HCEC 1CT (cell line): ENCODE measurements around the gene ARMC9.
"Not testable (repeated sequence)": the region's sequence is repeated elsewhere in the genome, so short reads cannot be mapped to it uniquely, and the experiment has no call there.

ENCODE experiments used
- DNase-seq: peaks from one replicate; pipeline ENCODE4 v3.0.0-alpha.2; 2017

ARMC9 gene

GRCh38 chr2:231288590-231288989, 90.2 kb downstream of the ARMC9 start:
- no peak for DNase-seq

GRCh38 chr2:231290321-231291015, 92.0 kb downstream of the ARMC9 start:
- no peak for DNase-seq

GRCh38 chr2:231292472-231293134, 94.2 kb downstream of the ARMC9 start:
- DNase-seq, result no peak

GRCh38 chr2:231293163-231293562, 94.7 kb downstream of the ARMC9 start:
- no peak for DNase-seq

- DNase-seq, result no peak
Observed at GRCh38 chr2:231294116-231294515, 95.7 kb downstream of the ARMC9 start.

- DNase-seq, result no peak
Observed at GRCh38 chr2:231294571-231295362, 96.3 kb downstream of the ARMC9 start.

GRCh38 chr2:231295363-231295655, 96.9 kb downstream of the ARMC9 start:
- no peak for DNase-seq

GRCh38 chr2:231296401-231296974, 98.1 kb downstream of the ARMC9 start:
- no peak for DNase-seq

GRCh38 chr2:231297108-231297908, 98.9 kb downstream of the ARMC9 start:
- DNase-seq, result peak; percentile 45

GRCh38 chr2:231298091-231298490, 99.7 kb downstream of the ARMC9 start:
- no peak for DNase-seq

- DNase-seq, result no peak
Observed at GRCh38 chr2:231299267-231299666, 100.8 kb downstream of the ARMC9 start.

- no peak for DNase-seq
Observed at GRCh38 chr2:231300020-231300721, 101.7 kb downstream of the ARMC9 start.

GRCh38 chr2:231300722-231301076, 102.3 kb downstream of the ARMC9 start:
- no peak for DNase-seq

GRCh38 chr2:231304259-231304658, 105.8 kb downstream of the ARMC9 start:
- DNase-seq, result not testable (repeated sequence)

- DNase-seq, result no peak
Observed at GRCh38 chr2:231305221-231305620, 106.8 kb downstream of the ARMC9 start.

- DNase-seq, result no peak
Observed at GRCh38 chr2:231306791-231307393, 108.5 kb downstream of the ARMC9 start.

- no peak for DNase-seq
Observed at GRCh38 chr2:231308219-231308618, 109.8 kb downstream of the ARMC9 start.

- DNase-seq, result no peak
Observed at GRCh38 chr2:231308631-231309428, 110.4 kb downstream of the ARMC9 start.

- no peak for DNase-seq
Observed at GRCh38 chr2:231312066-231312465, 113.6 kb downstream of the ARMC9 start.

- DNase-seq, result no peak
Observed at GRCh38 chr2:231315896-231316295, 117.5 kb downstream of the ARMC9 start.

- no peak for DNase-seq
Observed at GRCh38 chr2:231317579-231317978, 119.1 kb downstream of the ARMC9 start.
